Neural cell (in vitro differentiated cells): ENCODE measurements around the gene PRKCA. TPM values are rescaled to one million over a fixed set of nuclear protein-coding genes. Genes with fewer than 3 reads are reported as not detected.

Experiments
- H2AFZ ChIP-seq: fragments of 200-600, 300-800 bp; sonication (generic), shearing (Covaris generic); 2 replicates; pipeline ENCODE4 v1.6.0; 2014; ENCODE audit warnings: low read depth, mild to moderate bottlenecking, antibody characterized with exemption, low read length, moderate library complexity
- H3F3A ChIP-seq: fragments of 200-600 bp; shearing (Covaris generic); 2 replicates; pipeline ENCODE4 v1.6.1; 2016; ENCODE audit warnings: mild to moderate bottlenecking, moderate library complexity, mixed read lengths, antibody characterized with exemption, low read length; ENCODE audit not compliant: insufficient read depth, poor library complexity, severe bottlenecking
- H3K27ac ChIP-seq: fragments of 200-600, 300-800 bp; sonication (generic), shearing (Covaris generic); 2 replicates; pipeline ENCODE4 v1.5.1; 2014; ENCODE audit warnings: mild to moderate bottlenecking, low read length, moderate library complexity
- H3K27me3 ChIP-seq: fragments of 300-800, 200-600 bp; sonication (generic), shearing (Covaris generic); 2 replicates; pipeline ENCODE4 v1.6.0; 2014; ENCODE audit warnings: mild to moderate bottlenecking, low read depth, low read length, moderate library complexity; ENCODE audit not compliant: insufficient read depth
- H3K36me3 ChIP-seq: fragments of 300-800, 200-600 bp; sonication (generic), shearing (Covaris generic); 2 replicates; pipeline ENCODE4 v1.5.1; 2014; ENCODE audit warnings: mild to moderate bottlenecking, antibody characterized with exemption, low read length, moderate library complexity; ENCODE audit not compliant: insufficient read depth
- H3K4me2 ChIP-seq: fragments of 300-800, 200-600 bp; sonication (generic), shearing (Covaris generic); 2 replicates; pipeline ENCODE4 v1.6.0; 2014; ENCODE audit warnings: mild to moderate bottlenecking, low read length
- H3K4me3 ChIP-seq: fragments of 300-800, 200-600 bp; sonication (generic), shearing (Covaris generic); 2 replicates; pipeline ENCODE4 v1.5.1; 2014; ENCODE audit warnings: mild to moderate bottlenecking, low read length, moderate library complexity
- H3K79me2 ChIP-seq: fragments of 200-600 bp; shearing (Covaris generic); replicated peaks from 2 replicates; pipeline ENCODE4 v1.6.0; 2014; ENCODE audit warnings: mild to moderate bottlenecking, low read length, moderate library complexity; ENCODE audit not compliant: insufficient read depth
- H3K9ac ChIP-seq: fragments of 300-800, 200-600 bp; sonication (generic), shearing (Covaris generic); 2 replicates; pipeline ENCODE4 v1.6.1; 2016; ENCODE audit warnings: mild to moderate bottlenecking, low read length, mixed read lengths
- H3K9me2 ChIP-seq: fragments of 200-600 bp; shearing (Covaris generic); 2 replicates; pipeline ENCODE4 v1.6.1; 2016; ENCODE audit warnings: mild to moderate bottlenecking, low read length, mixed read lengths; ENCODE audit not compliant: insufficient read depth
- H3K9me3 ChIP-seq: fragments of 200-600, 300-800 bp; sonication (generic), shearing (Covaris generic); 2 replicates; pipeline ENCODE4 v1.6.1; 2016; ENCODE audit warnings: mild to moderate bottlenecking, mixed run types, low read length, moderate library complexity, mixed read lengths
- H4K20me1 ChIP-seq: fragments of 200-600 bp; shearing (Covaris generic); 2 replicates; pipeline ENCODE4 v1.6.1; 2016; ENCODE audit warnings: mild to moderate bottlenecking, mixed run types; ENCODE audit not compliant: insufficient read depth
- CTCF ChIP-seq: fragments of 450-650 bp; IDR thresholded peaks from 2 replicates; pipeline ENCODE4 v1.5.1; 2014; ENCODE audit warnings: antibody characterized with exemption, mild to moderate bottlenecking, moderate library complexity; ENCODE audit not compliant: poor library complexity, severe bottlenecking
- EP300 ChIP-seq: fragments of 450-650 bp; conservative IDR thresholded peaks from 2 replicates; pipeline ENCODE4 v1.6.1; 2014; ENCODE audit warnings: antibody characterized with exemption, mild to moderate bottlenecking, moderate library complexity; ENCODE audit not compliant: poor library complexity, severe bottlenecking
- EZH2 ChIP-seq: fragments of 200-600, 300-800 bp; shearing (Covaris generic), sonication (generic); IDR thresholded peaks from 2 replicates; pipeline ENCODE4 v1.6.1; 2014; ENCODE audit warnings: antibody characterized with exemption, low read length, borderline replicate concordance, mild to moderate bottlenecking; ENCODE audit not compliant: insufficient read depth, poor library complexity, severe bottlenecking
- MXI1 ChIP-seq: fragments of 450-650 bp; conservative IDR thresholded peaks from 2 replicates; pipeline ENCODE4 v1.6.1; 2014; ENCODE audit warnings: antibody characterized with exemption, mild to moderate bottlenecking; ENCODE audit not compliant: poor library complexity, severe bottlenecking
- POLR2AphosphoS5 ChIP-seq: IDR thresholded peaks from 2 replicates; pipeline ENCODE4 v1.6.1; 2012
- RAD21 ChIP-seq: fragments of 450-650 bp; conservative IDR thresholded peaks from 2 replicates; pipeline ENCODE4 v1.6.1; 2014; ENCODE audit warnings: antibody characterized with exemption, mild to moderate bottlenecking, moderate library complexity
- REST ChIP-seq: IDR thresholded peaks from 2 replicates; pipeline ENCODE4 v1.6.1; 2012; ENCODE audit warnings: borderline replicate concordance
- SMC3 ChIP-seq: fragments of 450-650 bp; conservative IDR thresholded peaks from 2 replicates; pipeline ENCODE4 v1.6.1; 2014; ENCODE audit warnings: antibody characterized with exemption, mild to moderate bottlenecking, moderate library complexity; ENCODE audit not compliant: poor library complexity
- TAF1 ChIP-seq: IDR thresholded peaks from 2 replicates; pipeline ENCODE4 v1.6.1; 2012; ENCODE audit warnings: low read depth
- polyA plus RNA-seq: library from polyadenylated mRNA; depleted of rRNA; stranded (reverse); fragments of >200 nt; gene quantifications from 2 replicates; pipeline ENCODE4 v1.2.3, GENCODE V29; 2014

Gene PRKCA
- polyA plus RNA-seq, 1 donor from 2014 or later = 5.9 TPM

GRCh38 chr17:66612993-66613392 lies 310.6 kb downstream of the PRKCA start:
- no peak for TF ChIP-seq CTCF
- TF ChIP-seq SMC3 = no peak
- no peak for TF ChIP-seq TAF1
- no peak for TF ChIP-seq REST
- no peak for TF ChIP-seq POLR2AphosphoS5
- TF ChIP-seq MXI1 = no peak
- TF ChIP-seq RAD21 = no peak
- TF ChIP-seq EP300 = no peak
- TF ChIP-seq EZH2 = no peak
- Histone ChIP-seq H3K9me3 (no peaks in the 10 kb centered on the region), H3K9me2 (no peaks in the 10 kb centered on the region), H3K27ac (no peak overlapping the region), H3K4me2 (no peak overlapping the region), H3K9ac (no peak overlapping the region), H3F3A (no peaks in the 10 kb centered on the region), H3K27me3 (no peaks in the 10 kb centered on the region), H3K36me3 (no peaks in the 10 kb centered on the region), H2AFZ (no peak overlapping the region), H4K20me1 (no peaks in the 10 kb centered on the region), H3K79me2 (no peaks in the 10 kb centered on the region), H3K4me3 (no peak overlapping the region)

GRCh38 chr17:66614469-66614868 lies 312.1 kb downstream of the PRKCA start:
- no peaks in the 10 kb centered on the region for H3K9me2 ChIP-seq
- no peaks in the 10 kb centered on the region for H3K9me3 ChIP-seq
- H3K9ac ChIP-seq = no peak overlapping the region
- no peak overlapping the region for H2AFZ ChIP-seq
- no peaks in the 10 kb centered on the region for H4K20me1 ChIP-seq
- H3K79me2 ChIP-seq = no peaks in the 10 kb centered on the region
- no peak overlapping the region for H3K4me2 ChIP-seq
- no peak overlapping the region for H3K4me3 ChIP-seq
- TF ChIP-seq CTCF (no peak), RAD21 (no peak), REST (no peak), EZH2 (no peak), SMC3 (no peak), MXI1 (no peak), TAF1 (no peak), EP300 (no peak), POLR2AphosphoS5 (no peak)
- no peaks in the 10 kb centered on the region for H3F3A ChIP-seq
- H3K27me3 ChIP-seq = no peaks in the 10 kb centered on the region
- H3K27ac ChIP-seq = no peak overlapping the region
- H3K36me3 ChIP-seq = no peaks in the 10 kb centered on the region
